ENCODE measurements around the gene PSMA6.

- TF ChIP-seq CTCF (conservative IDR thresholded peaks at IDR 0.05; ENCODE audit: low read depth, low read length) = no peak
- no peak for TF ChIP-seq EZH2 (IDR thresholded peaks at IDR 0.05; ENCODE audit: borderline replicate concordance, low read depth, low read length, poor library complexity, severe bottlenecking)
Observed at GRCh38 chr14:35257809-35258208, 34.4 kb upstream of the PSMA6 start.
